Neuron (in vitro differentiated cells): ENCODE data around the gene CD300H.

Experiments
- H2AFZ ChIP-seq: one replicate; pipeline ENCODE4 v1.6.1; 2013; ENCODE audit warnings: low read depth, mild to moderate bottlenecking, inconsistent platforms, low read length, moderate library complexity
- H3K27me3 ChIP-seq: one replicate; pipeline ENCODE4 v1.6.1; 2013; ENCODE audit warnings: low read length; ENCODE audit not compliant: insufficient read depth
- H3K36me3 ChIP-seq: one replicate; pipeline ENCODE4 v1.6.1; 2013; ENCODE audit warnings: low read length; ENCODE audit not compliant: insufficient read depth
- H3K4me1 ChIP-seq: one replicate; pipeline ENCODE4 v1.6.1; 2013; ENCODE audit warnings: low read length; ENCODE audit not compliant: insufficient read depth
- H3K4me3 ChIP-seq: 2 replicates; pipeline ENCODE4 v1.5.1; 2013; ENCODE audit warnings: mild to moderate bottlenecking, low read length, moderate library complexity
- H3K9me3 ChIP-seq: one replicate; pipeline ENCODE4 v1.6.1; 2013; ENCODE audit warnings: low read length

CD300H gene

GRCh38 chr17:74599448-74599939 lies 32.2 kb upstream of the CD300H start:
- Histone ChIP-seq H3K36me3 (no peaks in the 10 kb centered on the region), H3K9me3 (no peaks in the 10 kb centered on the region), H3K27me3 (peaks cover 14% of the 10 kb centered on the region), H3K4me1 (no peaks in the 10 kb centered on the region), H2AFZ (no peak overlapping the region), H3K4me3 (no peak overlapping the region)

- Histone ChIP-seq H3K36me3 (no peaks in the 10 kb centered on the region), H3K4me3 (no peak overlapping the region), H3K9me3 (no peaks in the 10 kb centered on the region), H2AFZ (no peak overlapping the region), H3K4me1 (no peaks in the 10 kb centered on the region), H3K27me3 (peaks cover 12% of the 10 kb centered on the region)
Observed at GRCh38 chr17:74599023-74599399, 31.7 kb upstream of the CD300H start.

- Histone ChIP-seq H3K36me3 (no peaks in the 10 kb centered on the region), H3K4me3 (no peak overlapping the region), H3K27me3 (peaks cover 7% of the 10 kb centered on the region), H3K9me3 (no peaks in the 10 kb centered on the region), H2AFZ (no peak overlapping the region), H3K4me1 (no peaks in the 10 kb centered on the region)
Observed at GRCh38 chr17:74598346-74599022, 31.2 kb upstream of the CD300H start.

- H3K36me3 ChIP-seq = no peaks in the 10 kb centered on the region
- H2AFZ ChIP-seq = no peak overlapping the region
- no peaks in the 10 kb centered on the region for H3K4me1 ChIP-seq
- no peaks in the 10 kb centered on the region for H3K9me3 ChIP-seq
- peaks cover 7% of the 10 kb centered on the region for H3K27me3 ChIP-seq
- no peak overlapping the region for H3K4me3 ChIP-seq
Observed at GRCh38 chr17:74597069-74597790, 29.9 kb upstream of the CD300H start.

- Histone ChIP-seq H3K9me3 (no peaks in the 10 kb centered on the region), H3K4me1 (no peaks in the 10 kb centered on the region), H3K4me3 (no peak overlapping the region), H3K27me3 (peaks cover 7% of the 10 kb centered on the region), H3K36me3 (no peaks in the 10 kb centered on the region), H2AFZ (no peak overlapping the region)
Observed at GRCh38 chr17:74595037-74595750, 27.9 kb upstream of the CD300H start.

DNA sequence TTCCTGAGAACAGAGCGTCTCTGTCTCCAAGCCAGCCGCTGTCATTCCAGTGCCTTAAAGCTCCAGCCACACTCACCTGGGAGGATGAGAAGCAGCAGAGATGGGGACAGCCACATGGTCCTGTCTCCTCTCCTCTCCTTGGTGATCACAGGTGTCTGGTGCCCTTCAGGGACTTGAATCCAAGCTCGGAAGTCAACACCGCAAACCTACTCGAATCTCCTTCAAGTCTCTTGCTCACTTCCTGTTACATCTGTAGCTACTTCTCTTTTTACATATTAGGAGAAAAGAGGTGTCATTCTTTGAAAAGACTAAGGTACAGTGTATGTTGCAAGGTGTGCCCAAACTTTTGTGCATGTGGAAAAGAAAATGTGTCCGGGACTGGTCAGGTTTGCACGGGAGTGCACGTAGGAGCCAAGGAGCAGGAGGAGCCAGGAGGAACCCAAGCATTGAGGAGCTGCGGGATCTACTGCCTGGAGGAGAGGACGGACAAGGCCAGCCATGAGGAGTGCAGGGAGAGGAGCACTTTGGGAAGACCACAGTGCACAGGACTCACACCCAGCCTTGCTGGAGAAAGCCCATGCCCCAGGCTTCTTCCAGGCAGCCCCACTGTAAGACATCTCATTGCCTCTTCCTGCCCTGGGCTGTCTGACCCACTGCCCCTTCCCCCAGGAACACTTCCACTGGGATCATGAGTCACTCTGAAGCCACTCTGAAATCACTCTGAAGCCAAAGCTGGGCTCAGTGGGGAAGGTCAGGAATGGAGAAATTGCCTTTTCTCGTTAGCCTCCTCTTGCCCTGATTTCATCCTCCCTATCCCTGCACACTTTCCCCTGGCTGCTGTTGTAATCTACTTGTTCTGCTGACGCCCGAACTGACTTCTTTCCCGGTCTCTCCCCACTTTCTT lies 25.0 kb upstream of the CD300H start, which contains the start of gene CD300LD:
CD300LD (minus strand) TSS at position 197 of the 904 bp plus-strand sequence; CDS start at position 116, 81 bp downstream.
- H3K4me3 ChIP-seq = no peak within 1 kb of the TSS
- no peaks in the 10 kb centered on the region for H3K27me3 ChIP-seq
- no peaks in the 10 kb centered on the region for H3K36me3 ChIP-seq
- H3K4me1 ChIP-seq = no peaks in the 10 kb centered on the region
- H3K9me3 ChIP-seq = no peaks in the 10 kb centered on the region
- no peak within 1 kb of the TSS for H2AFZ ChIP-seq

GRCh38 chr17:74591503-74591902 lies 24.2 kb upstream of the CD300H start:
- H3K4me3 ChIP-seq = no peak overlapping the region
- no peak overlapping the region for H2AFZ ChIP-seq
- no peaks in the 10 kb centered on the region for H3K4me1 ChIP-seq
- H3K9me3 ChIP-seq = no peaks in the 10 kb centered on the region
- no peaks in the 10 kb centered on the region for H3K36me3 ChIP-seq
- no peaks in the 10 kb centered on the region for H3K27me3 ChIP-seq

DNA sequence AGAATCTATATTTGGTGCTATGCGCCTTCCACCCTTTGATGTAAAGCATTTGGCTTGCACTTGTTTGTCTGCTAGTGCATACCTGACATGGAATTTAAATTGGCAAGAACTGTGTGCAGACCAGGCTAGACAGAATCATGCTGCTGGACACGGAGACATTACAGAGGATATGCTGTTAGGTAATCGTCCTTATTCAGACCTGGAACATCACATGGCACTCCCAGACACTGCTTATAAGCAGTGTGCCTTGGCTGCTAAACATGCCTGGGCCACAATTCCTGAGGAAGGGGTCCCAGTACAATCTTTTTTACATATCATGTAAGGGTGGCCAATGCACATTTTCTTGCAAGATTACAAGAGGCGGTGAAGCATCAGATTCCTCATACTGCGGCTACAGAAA lies 18.4 kb upstream of the CD300H start:
- Histone ChIP-seq H3K36me3 (no peaks in the 10 kb centered on the region), H2AFZ (no peak overlapping the region), H3K9me3 (peaks cover 2% of the 10 kb centered on the region), H3K4me1 (peaks cover 14% of the 10 kb centered on the region), H3K27me3 (no peaks in the 10 kb centered on the region), H3K4me3 (no peak overlapping the region)

DNA sequence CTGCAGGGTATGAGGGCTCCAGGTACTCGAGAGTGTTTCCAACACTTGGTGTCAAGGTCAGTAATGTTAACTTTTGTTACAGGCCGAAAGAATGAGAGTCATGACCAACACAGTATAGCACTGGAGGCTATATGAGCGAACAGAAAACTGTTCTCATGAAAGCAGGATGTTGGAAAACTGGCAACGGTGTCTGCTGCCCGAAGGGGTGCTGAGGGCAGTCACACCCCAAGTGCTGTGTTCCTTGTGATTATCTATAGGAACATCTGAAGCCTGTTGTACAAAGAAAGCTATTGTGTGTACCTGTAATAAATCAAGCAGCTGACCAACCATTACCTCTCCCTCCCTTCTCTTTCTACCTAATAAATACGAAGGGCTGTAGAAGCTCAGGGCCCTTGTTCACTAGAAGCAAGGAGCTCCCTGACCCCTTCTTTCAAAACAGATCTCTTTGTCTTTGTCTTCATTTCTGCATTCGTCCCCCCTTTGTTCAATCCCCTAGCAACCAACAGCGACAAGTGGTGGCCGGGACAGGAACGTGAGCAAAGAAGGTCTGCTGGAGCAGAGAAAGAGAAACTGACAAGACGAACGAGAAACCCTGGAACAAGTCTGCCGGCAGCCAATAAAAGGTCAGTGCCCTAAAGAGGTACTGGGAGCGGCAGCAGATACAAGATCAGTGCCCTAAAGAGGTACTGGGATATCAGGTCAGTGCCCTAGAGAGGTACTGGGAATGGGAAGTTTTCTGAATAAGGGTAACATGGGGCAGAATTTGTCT lies 17.2 kb upstream of the CD300H start:
- H3K4me1 ChIP-seq = peaks cover 14% of the 10 kb centered on the region
- no peaks in the 10 kb centered on the region for H3K36me3 ChIP-seq
- H2AFZ ChIP-seq = no peak overlapping the region
- peaks cover 5% of the 10 kb centered on the region for H3K9me3 ChIP-seq
- H3K4me3 ChIP-seq = no peak overlapping the region
- no peaks in the 10 kb centered on the region for H3K27me3 ChIP-seq

- Histone ChIP-seq H3K36me3 (no peaks in the 10 kb centered on the region), H3K9me3 (peaks cover 5% of the 10 kb centered on the region), H3K27me3 (no peaks in the 10 kb centered on the region), H3K4me1 (peaks cover 14% of the 10 kb centered on the region), H3K4me3 (no peak overlapping the region), H2AFZ (no peak overlapping the region)
Observed at GRCh38 chr17:74582633-74583032, 15.3 kb upstream of the CD300H start.

DNA sequence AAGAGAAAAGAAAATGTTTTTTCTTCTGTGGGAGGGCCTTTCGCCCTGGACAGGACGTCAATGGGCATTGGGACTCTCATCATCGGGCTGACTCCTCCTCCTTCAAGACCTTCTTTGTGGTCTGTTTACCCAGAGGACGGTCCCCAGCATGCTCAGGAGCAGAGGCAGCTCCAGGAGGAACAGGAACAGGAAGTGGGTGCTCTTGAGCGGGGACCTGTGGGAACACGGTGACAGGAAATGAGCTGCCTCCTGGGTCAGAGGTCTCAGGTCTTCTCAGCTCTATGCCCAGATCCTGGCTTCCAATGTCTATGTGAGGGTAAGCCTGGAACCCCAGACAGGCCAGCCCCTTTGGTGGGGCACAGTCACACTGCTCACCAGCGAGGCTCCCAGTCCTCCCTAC lies 12.6 kb upstream of the CD300H start:
- Histone ChIP-seq H3K4me1 (peaks cover 7% of the 10 kb centered on the region), H3K36me3 (no peaks in the 10 kb centered on the region), H3K27me3 (no peaks in the 10 kb centered on the region), H2AFZ (no peak overlapping the region), H3K9me3 (peaks cover 5% of the 10 kb centered on the region), H3K4me3 (no peak overlapping the region)

DNA sequence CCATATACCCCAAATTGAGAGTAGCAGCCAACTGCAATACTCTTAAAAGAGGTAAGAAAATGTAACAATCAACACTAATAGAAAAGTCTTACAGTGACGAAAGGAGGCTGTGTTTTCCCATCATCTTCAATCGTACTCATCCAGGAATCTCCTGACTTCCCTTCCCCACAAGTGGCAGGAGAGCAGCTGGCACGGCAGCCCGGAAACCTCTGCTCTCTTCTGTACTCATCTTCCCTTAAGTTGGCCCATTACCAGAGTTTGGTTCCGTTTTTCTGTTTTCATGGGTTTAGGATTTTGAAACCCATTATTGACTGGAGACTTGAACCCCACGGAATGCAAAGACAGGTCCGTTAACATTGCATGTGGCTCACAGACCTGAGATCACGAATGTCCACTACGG lies 11.7 kb upstream of the CD300H start:
- Histone ChIP-seq H2AFZ (no peak overlapping the region), H3K4me3 (no peak overlapping the region), H3K27me3 (no peaks in the 10 kb centered on the region), H3K9me3 (peaks cover 5% of the 10 kb centered on the region), H3K36me3 (no peaks in the 10 kb centered on the region), H3K4me1 (no peaks in the 10 kb centered on the region)
